HG02610 (cell line): ENCODE results near the gene CRLF1.
A peak's percentile ranks its signal among the peaks of the same experiment; 100 is the strongest.
"Not testable (repeated sequence)": the region's sequence is repeated elsewhere in the genome, so short reads cannot be mapped to it uniquely, and the experiment has no call there.

ENCODE experiments used
- ATAC-seq: cut with Tn5 transposase; IDR thresholded peaks from one replicate; pipeline ENCODE4 v1.9.1; 2021; ENCODE audit warnings: mild to moderate bottlenecking, moderate library complexity; ENCODE audit not compliant: unreplicated experiment

Gene CRLF1

GRCh38 chr19:18593367-18594095 lies 13.1 kb downstream of the CRLF1 start:
- no peak for ATAC-seq

- not testable (repeated sequence) for ATAC-seq
These were observed 13.9 kb downstream of the CRLF1 start for GRCh38 chr19:18592732-18593131.

- ATAC-seq, result no peak
These were observed 14.7 kb downstream of the CRLF1 start for GRCh38 chr19:18591735-18592385.

- no peak for ATAC-seq
These were observed 16.0 kb downstream of the CRLF1 start for GRCh38 chr19:18590273-18591272.

GRCh38 chr19:18589380-18590272 lies 17.0 kb downstream of the CRLF1 start:
- peak; percentile 23 for ATAC-seq

- peak; percentile 81 for ATAC-seq
These were observed 17.8 kb downstream of the CRLF1 start, which contains the start of gene REX1BD for GRCh38 chr19:18588611-18589379. REX1BD (plus strand) TSS chr19:18588798; CDS start chr19:18588802, 4 bp downstream.

- ATAC-seq, result no peak
These were observed 18.5 kb downstream of the CRLF1 start for GRCh38 chr19:18587962-18588610.

- no peak for ATAC-seq
These were observed 19.0 kb downstream of the CRLF1 start for GRCh38 chr19:18587561-18587960.

- ATAC-seq, result no peak
These were observed 20.3 kb downstream of the CRLF1 start for GRCh38 chr19:18586306-18586705.

- no peak for ATAC-seq
These were observed 26.3 kb downstream of the CRLF1 start for GRCh38 chr19:18580311-18580710.

- no peak for ATAC-seq
These were observed 29.2 kb downstream of the CRLF1 start for GRCh38 chr19:18577365-18577914.

GRCh38 chr19:18576383-18576782 lies 30.2 kb downstream of the CRLF1 start:
- ATAC-seq, result no peak

GRCh38 chr19:18574691-18575291 lies 31.8 kb downstream of the CRLF1 start:
- ATAC-seq, result no peak

- peak; percentile 79 for ATAC-seq
These were observed 34.8 kb downstream of the CRLF1 start, which contains the start of gene UBA52 for GRCh38 chr19:18571564-18572344. UBA52 (plus strand) TSS chr19:18571857; CDS start chr19:18573301, 1,444 bp downstream.

- no peak for ATAC-seq
These were observed 38.2 kb downstream of the CRLF1 start for GRCh38 chr19:18568367-18568766.

- ATAC-seq, result no peak
These were observed 39.6 kb downstream of the CRLF1 start for GRCh38 chr19:18566953-18567352.

- no peak for ATAC-seq
These were observed 44.5 kb downstream of the CRLF1 start for GRCh38 chr19:18562086-18562485.
